Brain microvascular endothelial cell (primary cell): ENCODE data around the gene CAPN13.

ENCODE experiments used
- DNase-seq: peaks from one replicate; pipeline ENCODE4 v3.0.0-alpha.2; 2020
- H3K27ac ChIP-seq: fragments of 250-450 bp; sonication (Bioruptor Pico); 2 replicates; pipeline ENCODE4 v1.5.1; 2020; ENCODE audit warnings: mild to moderate bottlenecking, moderate library complexity
- H3K27me3 ChIP-seq: fragments of 250-450 bp; sonication (Bioruptor Pico); replicated peaks from 2 replicates; pipeline ENCODE4 v1.5.1; 2020; ENCODE audit warnings: mild to moderate bottlenecking
- H3K36me3 ChIP-seq: fragments of 250-450 bp; sonication (Bioruptor Pico); replicated peaks from 2 replicates; pipeline ENCODE4 v1.5.1; 2020; ENCODE audit warnings: mild to moderate bottlenecking
- H3K4me3 ChIP-seq: 2 replicates; pipeline ENCODE4 v1.5.1; 2011; ENCODE audit warnings: low read depth, mild to moderate bottlenecking, control low read depth, low read length, moderate library complexity
- in situ Hi-C: cut with HindIII; loops from 2 replicates; pipeline ENCODE4 v1.10.0; 2017; ENCODE audit warnings: low sequenced_read_pairs, low pct_ligation_motif_present
- TF ChIP-seq, protein P1 (sequence below): IDR thresholded peaks from 2 replicates; pipeline ENCODE4 v1.5.1; 2011; ENCODE audit warnings: low read depth, mild to moderate bottlenecking, moderate library complexity, low read length, control low read depth, inconsistent platforms; ENCODE audit errors: missing control alignments

CAPN13 gene

DNA sequence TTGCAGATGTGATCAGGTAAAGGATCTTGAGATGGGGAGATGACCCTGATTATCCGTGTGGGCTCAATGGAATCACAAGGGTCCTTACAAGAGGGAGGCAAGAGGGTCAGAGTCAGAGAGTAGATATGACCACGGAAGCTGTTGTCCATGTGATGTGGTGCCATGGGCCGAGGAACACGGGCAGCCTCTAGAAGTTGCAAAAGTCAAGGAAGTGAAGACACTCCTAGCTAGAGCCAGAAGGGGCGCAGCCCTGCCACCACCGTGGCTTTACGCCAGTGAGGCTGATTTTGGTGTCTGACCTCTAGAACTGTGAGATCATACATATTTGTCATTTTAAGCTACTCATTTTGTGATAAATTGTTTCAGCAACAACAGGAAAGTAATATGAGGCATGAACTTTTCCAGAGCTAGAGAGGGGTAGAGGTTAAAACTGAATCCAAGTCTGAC is 114.4 kb downstream of the CAPN13 start:
- no peak overlapping the region for H3K27ac ChIP-seq
- H3K27me3 ChIP-seq: no peaks in the 10 kb centered on the region
- no peak overlapping the region for H3K4me3 ChIP-seq
- DNase-seq: no peak
- TF ChIP-seq, protein P1, sequence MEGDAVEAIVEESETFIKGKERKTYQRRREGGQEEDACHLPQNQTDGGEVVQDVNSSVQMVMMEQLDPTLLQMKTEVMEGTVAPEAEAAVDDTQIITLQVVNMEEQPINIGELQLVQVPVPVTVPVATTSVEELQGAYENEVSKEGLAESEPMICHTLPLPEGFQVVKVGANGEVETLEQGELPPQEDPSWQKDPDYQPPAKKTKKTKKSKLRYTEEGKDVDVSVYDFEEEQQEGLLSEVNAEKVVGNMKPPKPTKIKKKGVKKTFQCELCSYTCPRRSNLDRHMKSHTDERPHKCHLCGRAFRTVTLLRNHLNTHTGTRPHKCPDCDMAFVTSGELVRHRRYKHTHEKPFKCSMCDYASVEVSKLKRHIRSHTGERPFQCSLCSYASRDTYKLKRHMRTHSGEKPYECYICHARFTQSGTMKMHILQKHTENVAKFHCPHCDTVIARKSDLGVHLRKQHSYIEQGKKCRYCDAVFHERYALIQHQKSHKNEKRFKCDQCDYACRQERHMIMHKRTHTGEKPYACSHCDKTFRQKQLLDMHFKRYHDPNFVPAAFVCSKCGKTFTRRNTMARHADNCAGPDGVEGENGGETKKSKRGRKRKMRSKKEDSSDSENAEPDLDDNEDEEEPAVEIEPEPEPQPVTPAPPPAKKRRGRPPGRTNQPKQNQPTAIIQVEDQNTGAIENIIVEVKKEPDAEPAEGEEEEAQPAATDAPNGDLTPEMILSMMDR: no peak
- H3K36me3 ChIP-seq: no peaks in the 10 kb centered on the region
- in situ Hi-C loops: no loop called here

- in situ Hi-C loops: no loop called here
- Histone ChIP-seq H3K4me3 (no peak overlapping the region), H3K36me3 (no peaks in the 10 kb centered on the region), H3K27ac (no peak overlapping the region), H3K27me3 (no peaks in the 10 kb centered on the region)
- TF ChIP-seq, protein P1: peak; percentile 49
- DNase-seq: no peak
These were observed 115.1 kb downstream of the CAPN13 start for GRCh38 chr2:30691948-30692828.

DNA sequence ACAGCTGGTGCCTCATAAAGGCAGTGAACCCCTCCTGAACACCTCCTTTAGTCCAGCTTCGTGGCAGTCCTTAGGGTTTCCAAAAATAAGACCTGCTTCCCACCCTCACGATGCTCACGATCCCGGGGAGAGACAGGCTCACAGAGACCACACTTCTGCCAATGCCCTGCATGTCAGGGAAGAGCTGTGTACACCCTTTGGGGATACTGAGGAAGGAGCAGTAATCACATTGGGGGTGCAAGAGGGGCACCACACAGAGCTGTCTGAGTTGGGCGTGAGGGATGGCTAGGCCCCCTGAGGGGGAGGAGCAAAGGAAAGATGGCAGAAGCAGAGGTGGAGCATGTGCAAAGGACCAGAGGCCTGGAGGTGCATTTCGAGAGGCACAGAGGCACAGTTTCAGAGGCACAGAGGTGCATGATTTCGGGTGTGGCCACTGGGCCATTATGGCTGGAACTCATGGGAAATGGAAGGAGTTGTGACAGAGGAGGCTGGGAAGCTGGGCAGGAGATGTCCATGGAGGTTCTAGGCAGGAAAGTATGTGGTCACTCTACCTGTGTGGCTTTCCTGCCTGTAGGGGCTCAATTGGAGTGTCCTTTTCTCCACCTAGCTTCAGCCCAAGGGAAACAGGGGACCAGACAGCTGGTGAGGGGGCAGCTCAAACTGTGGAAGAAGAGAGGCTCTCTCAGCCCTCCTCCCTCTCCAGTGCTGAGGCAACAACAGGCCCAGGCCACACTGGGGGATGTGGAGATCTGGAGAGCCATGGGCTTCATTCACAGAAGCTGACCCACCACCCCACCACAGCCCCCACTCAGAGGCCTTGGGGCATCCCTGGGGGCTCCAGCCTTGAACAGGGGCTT is 115.9 kb downstream of the CAPN13 start:
- TF ChIP-seq, protein P1: no peak
- no peak overlapping the region for H3K27ac ChIP-seq
- no peak overlapping the region for H3K4me3 ChIP-seq
- H3K27me3 ChIP-seq: no peaks in the 10 kb centered on the region
- in situ Hi-C loops: no loop called here
- DNase-seq: no peak
- no peaks in the 10 kb centered on the region for H3K36me3 ChIP-seq

DNA sequence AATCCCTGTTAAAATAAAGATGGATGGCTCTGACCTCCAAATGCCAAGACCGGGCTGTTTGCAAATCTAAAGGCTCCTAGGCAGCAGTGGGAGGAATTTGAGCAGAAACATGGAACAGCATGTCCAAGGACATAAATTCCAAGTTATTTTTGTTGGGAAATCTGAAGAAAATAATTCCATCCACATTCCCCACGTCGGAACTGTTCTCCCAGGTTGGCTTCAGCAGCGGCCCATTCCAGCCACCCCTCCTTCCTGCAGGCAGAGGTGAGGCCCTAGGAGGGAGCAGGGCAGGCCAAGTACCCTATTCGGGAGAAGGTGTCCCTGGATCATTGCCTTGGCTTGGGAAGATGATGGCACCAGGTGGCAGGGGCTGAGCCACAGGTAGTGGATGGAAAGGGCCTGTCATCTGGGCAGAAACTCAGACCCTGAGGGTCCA is 117.1 kb downstream of the CAPN13 start:
- Histone ChIP-seq H3K4me3 (no peak overlapping the region), H3K27ac (no peak overlapping the region), H3K27me3 (no peaks in the 10 kb centered on the region), H3K36me3 (no peaks in the 10 kb centered on the region)
- no peak for DNase-seq
- TF ChIP-seq, protein P1: no peak
- in situ Hi-C loops: no loop called here

GRCh38 chr2:30689496-30690125 is 117.6 kb downstream of the CAPN13 start:
- Histone ChIP-seq H3K4me3 (no peak overlapping the region), H3K36me3 (no peaks in the 10 kb centered on the region), H3K27me3 (no peaks in the 10 kb centered on the region), H3K27ac (no peak overlapping the region)
- no peak for DNase-seq
- TF ChIP-seq, protein P1: no peak
- in situ Hi-C loops: no loop called here
